ENCODE measurements around the gene ABHD14A. TPM values are rescaled to one million over a fixed set of nuclear protein-coding genes. Genes with fewer than 3 reads are reported as not detected.

Gene ABHD14A
- total RNA-seq, 3 donors from 2014 or later = 6.3 to 14.8 (median 9.1) TPM

DNA sequence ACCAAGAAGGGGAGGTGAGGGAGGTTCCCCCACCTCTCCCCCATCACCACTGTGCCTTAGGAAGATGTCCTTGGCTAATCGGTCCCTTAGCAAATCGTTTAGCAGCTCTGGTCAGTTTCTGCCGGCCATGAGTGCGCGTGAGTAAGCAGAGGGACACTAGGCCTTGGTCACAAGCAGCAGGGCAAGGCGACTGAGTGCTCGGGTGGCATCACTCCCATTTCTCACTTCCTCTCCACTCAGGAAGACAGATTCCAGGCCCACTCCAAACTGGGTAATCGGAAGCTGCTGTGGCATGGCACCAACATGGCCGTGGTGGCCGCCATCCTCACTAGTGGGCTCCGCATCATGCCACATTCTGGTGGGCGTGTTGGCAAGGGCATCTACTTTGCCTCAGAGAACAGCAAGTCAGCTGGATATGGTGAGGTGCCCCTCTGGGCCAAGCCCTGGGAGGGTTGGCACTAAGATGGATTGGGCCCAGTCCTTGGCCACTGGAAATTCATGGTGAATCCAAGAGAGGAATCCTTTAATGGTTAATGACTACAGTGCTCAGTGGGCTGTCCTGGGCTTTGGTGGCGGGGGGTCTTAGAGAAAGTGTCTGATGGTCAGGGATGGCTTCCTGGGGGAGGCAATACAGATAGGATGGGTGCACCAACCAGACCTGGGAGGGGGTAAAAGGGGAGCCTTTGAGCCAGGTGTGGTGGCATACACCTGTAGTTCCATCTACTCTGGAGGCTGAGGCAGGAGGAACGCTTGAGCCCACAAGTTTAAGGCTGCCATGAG, 28.7 kb upstream of the ABHD14A start:
- TF ChIP-seq, protein P1, sequence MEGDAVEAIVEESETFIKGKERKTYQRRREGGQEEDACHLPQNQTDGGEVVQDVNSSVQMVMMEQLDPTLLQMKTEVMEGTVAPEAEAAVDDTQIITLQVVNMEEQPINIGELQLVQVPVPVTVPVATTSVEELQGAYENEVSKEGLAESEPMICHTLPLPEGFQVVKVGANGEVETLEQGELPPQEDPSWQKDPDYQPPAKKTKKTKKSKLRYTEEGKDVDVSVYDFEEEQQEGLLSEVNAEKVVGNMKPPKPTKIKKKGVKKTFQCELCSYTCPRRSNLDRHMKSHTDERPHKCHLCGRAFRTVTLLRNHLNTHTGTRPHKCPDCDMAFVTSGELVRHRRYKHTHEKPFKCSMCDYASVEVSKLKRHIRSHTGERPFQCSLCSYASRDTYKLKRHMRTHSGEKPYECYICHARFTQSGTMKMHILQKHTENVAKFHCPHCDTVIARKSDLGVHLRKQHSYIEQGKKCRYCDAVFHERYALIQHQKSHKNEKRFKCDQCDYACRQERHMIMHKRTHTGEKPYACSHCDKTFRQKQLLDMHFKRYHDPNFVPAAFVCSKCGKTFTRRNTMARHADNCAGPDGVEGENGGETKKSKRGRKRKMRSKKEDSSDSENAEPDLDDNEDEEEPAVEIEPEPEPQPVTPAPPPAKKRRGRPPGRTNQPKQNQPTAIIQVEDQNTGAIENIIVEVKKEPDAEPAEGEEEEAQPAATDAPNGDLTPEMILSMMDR (IDR thresholded peaks at IDR 0.05) = no peak
- intact Hi-C loops (cut with DNase I, micrococcal nuclease) = no loop called here
- no peak for DNase-seq
- Histone ChIP-seq H3K36me3 (ENCODE audit: low read depth) (peaks cover 5% of the 10 kb centered on the region), H3K4me1 (ENCODE audit: low read depth) (peaks cover 12% of the 10 kb centered on the region), H3K9me3 (no peaks in the 10 kb centered on the region), H3K4me3 (no peak overlapping the region)
- ATAC-seq = no peak

DNA sequence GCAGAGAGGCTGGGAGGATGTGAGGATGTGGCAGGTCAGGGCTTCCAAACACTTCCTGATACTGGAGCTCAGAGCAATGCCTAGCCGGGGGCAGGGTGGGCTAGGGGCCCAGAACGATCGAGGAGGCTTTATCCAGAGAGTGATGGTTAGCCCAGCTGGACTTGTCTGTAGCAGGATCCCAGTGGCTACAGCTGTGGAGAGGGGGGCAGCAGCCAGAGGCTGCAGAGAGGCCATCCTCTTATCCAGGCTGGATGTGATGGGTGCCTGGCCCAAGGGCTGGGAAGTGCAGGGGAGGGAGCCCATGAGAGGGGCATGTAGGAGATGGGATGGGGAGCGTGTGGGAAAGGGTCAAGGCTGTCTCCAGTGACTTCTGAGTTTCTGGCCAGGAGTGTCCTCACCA, 28.1 kb upstream of the ABHD14A start:
- Histone ChIP-seq H3K4me3 (no peak overlapping the region), H3K4me1 (ENCODE audit: low read depth) (peaks cover 10% of the 10 kb centered on the region), H3K36me3 (ENCODE audit: low read depth) (peaks cover 4% of the 10 kb centered on the region), H3K9me3 (no peaks in the 10 kb centered on the region)
- intact Hi-C loops (cut with DNase I, micrococcal nuclease) = no loop called here
- TF ChIP-seq, protein P1 (IDR thresholded peaks at IDR 0.05) = no peak
- ATAC-seq = no peak
- no peak for DNase-seq

DNA sequence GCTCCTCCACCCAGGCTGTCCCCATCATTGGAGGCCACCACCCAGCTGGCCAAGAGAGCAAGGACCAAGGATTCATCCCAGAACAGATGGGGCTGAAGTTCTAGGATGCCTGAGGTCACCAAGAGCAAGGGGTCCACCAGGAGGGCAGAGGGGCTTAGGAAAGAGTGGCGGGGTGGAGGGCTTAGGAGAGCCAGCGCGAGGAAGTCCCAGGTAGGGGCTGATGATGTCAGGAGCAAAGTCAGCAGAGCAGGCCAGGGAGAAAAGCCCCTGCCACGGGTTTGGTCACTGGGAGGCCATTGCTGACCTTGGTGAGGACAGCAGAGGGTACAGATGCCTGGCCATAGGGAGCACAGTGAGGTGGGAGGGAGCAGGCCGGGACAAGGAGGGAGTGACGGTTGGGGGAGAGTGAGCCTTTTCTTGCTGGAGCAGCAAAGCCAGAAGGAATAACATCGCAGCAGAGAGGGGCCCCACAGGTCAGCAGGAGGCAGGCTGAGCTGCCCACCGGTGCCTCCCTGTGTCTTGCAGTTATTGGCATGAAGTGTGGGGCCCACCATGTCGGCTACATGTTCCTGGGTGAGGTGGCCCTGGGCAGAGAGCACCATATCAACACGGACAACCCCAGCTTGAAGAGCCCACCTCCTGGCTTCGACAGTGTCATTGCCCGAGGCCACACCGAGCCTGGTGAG, 27.5 kb upstream of the ABHD14A start:
- TF ChIP-seq, protein P1 (IDR thresholded peaks at IDR 0.05) = no peak
- Histone ChIP-seq H3K4me1 (ENCODE audit: low read depth) (peaks cover 10% of the 10 kb centered on the region), H3K9me3 (no peaks in the 10 kb centered on the region), H3K36me3 (ENCODE audit: low read depth) (no peaks in the 10 kb centered on the region), H3K4me3 (no peak overlapping the region)
- DNase-seq (peak in 1 of 3 donors; percentile 14), ATAC-seq (no peak)
- intact Hi-C loops (cut with DNase I, micrococcal nuclease) = no loop called here

- intact Hi-C loops (cut with DNase I, micrococcal nuclease) = no loop called here
- Histone ChIP-seq H3K4me1 (ENCODE audit: low read depth) (peaks cover 3% of the 10 kb centered on the region), H3K9me3 (no peaks in the 10 kb centered on the region), H3K36me3 (ENCODE audit: low read depth) (no peaks in the 10 kb centered on the region), H3K4me3 (no peak overlapping the region)
- ATAC-seq (no peak), DNase-seq (peak in 1 of 3 donors; percentile 1)
- TF ChIP-seq, protein P1 (IDR thresholded peaks at IDR 0.05) = no peak
Observed at GRCh38 chr3:51948016-51948580, 26.8 kb upstream of the ABHD14A start.

DNA sequence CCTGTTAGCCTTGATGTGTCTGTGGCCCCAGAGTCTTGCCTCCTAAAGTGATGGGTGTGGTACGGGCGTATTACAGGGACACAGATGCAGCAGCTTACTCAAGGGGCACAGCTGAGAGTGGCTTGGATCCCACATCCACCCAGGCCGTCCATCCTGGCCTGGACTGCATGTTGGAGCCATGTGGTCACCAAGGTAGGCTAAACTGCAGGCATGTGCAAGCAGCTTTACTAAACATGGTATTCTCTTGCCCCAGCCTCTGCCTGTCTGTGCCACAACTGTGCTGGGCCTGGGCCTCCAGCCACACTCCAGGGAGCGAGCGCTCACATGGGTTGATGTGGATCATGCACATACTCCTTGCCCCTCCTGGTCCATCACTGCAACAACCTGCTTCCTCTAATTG, 25.7 kb upstream of the ABHD14A start:
- no peak overlapping the region for H3K4me3 ChIP-seq
- intact Hi-C loops (cut with DNase I, micrococcal nuclease) = no loop called here
- DNase-seq = peak in 1 of 3 donors; percentile 13
- TF ChIP-seq, protein P1 (IDR thresholded peaks at IDR 0.05) = no peak
- H3K4me1 ChIP-seq (ENCODE audit: low read depth) = no peaks in the 10 kb centered on the region
- ATAC-seq = no peak
- H3K9me3 ChIP-seq = no peaks in the 10 kb centered on the region
- H3K36me3 ChIP-seq (ENCODE audit: low read depth) = no peaks in the 10 kb centered on the region

Data from mucosa of descending colon (tissue), 3 donors.